Tongue (tissue), 3 donors: ENCODE measurements around the gene EIF1. TPM values are rescaled to one million over a fixed set of nuclear protein-coding genes. Genes with fewer than 3 reads are reported as not detected.

Experiments used
- DNase-seq: peaks from one replicate; pipeline ENCODE4 v3.0.0-alpha.2; 2015
- small RNA-seq: library from RNA; depleted of rRNA; stranded (forward); fragments of <200 nt; gene quantifications from one replicate; pipeline ENCODE3, GENCODE V24; 2014; ENCODE audit warnings: low replicate concordance
- total RNA-seq: library from RNA; depleted of rRNA; stranded (reverse); fragments of >200 nt; gene quantifications from one replicate; pipeline ENCODE4 v1.2.3, GENCODE V29; 2014

The EIF1 gene
- total RNA-seq, 1 donor from 2014 or later, result 261 TPM

DNA sequence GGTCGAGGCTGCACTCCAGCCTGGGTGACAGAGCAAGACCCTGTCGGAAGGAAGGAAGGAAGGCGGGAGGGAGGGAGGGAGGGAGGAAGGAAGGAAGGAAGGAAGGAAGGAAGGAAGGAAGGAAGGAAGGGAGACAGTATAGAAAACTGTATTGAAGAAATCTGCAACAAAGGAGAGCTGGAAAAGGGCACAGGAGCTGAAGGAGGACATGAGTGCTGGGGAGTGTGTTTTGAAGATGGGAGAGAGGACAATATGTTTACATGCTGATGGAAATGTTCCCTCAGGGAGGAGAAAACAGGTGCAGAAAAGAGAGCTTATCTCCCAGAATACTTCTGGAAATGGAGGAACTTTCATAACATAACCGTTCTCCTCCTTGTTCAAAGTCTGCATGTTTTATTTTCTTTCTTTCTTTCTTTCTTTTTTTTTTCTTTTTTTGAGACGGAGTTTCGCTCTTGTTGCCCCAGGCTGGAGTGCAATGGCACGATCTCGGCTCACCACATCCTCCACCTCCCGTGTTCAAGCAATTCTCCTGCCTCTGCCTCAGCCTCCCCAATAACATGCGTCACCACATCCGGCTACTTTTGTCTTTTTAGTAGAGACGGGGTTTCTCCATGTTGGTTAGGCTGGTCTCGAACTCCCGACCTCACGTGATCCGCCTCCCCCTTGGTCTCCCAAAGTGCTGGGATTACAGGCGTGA, 48.4 kb downstream of the EIF1 start:
- no peak for DNase-seq

- no peak for DNase-seq
Measured at GRCh38 chr17:41737680-41738023, 49.0 kb downstream of the EIF1 start.

- DNase-seq, result peak; percentile 89
Measured at GRCh38 chr17:41738077-41738800, 49.6 kb downstream of the EIF1 start.

DNA sequence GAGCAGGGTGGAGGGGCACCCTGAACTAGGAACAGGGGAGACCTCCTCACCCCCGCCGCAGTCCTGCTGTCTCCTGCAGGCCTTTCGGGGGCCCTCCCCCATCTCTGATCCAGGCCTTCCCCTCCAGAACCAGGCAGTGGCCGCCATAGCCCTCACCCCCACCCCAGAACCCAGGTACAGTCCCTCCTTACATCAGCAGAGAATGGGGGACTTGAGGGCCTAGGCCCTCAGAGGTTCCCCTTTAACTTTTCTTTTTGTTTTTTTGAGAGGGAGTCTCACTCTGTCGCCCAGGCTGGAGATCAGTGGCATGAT, 50.1 kb downstream of the EIF1 start:
- DNase-seq, result no peak

DNA sequence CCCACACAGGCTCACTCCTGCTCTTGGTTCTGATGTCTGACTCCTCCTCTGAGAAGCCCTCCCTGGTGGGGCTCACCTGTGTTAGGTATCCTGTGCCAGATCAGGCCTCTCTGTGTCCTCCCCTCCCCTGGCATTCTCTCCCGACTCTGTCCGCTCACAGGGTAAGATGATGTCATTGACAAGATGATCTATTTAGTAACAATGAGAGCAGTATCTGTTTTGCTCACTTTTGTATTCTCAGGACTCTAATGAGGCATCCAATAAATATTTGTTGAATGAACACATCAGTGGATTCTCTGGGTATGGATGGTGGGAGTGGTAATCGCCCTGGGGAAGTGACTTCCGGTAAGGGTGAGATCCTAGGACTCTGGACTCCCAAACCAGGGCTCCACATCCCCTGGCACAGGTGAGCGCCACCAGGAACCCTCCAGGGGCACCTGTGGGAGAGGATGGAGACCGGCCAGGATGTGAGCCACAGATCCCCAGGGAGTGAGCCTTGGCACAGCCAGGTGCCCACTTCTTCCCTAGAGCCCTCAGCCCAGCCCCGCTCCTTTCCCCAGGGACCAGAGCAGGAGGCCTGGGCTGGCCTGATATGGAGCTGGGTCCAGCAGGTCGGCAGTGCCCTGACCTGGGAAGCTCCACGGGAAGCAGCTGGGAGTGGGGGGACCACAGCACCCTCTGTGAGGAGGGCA, 51.1 kb downstream of the EIF1 start:
- no peak for DNase-seq

GRCh38 chr17:41740506-41740905, 51.8 kb downstream of the EIF1 start:
- no peak for DNase-seq

DNA sequence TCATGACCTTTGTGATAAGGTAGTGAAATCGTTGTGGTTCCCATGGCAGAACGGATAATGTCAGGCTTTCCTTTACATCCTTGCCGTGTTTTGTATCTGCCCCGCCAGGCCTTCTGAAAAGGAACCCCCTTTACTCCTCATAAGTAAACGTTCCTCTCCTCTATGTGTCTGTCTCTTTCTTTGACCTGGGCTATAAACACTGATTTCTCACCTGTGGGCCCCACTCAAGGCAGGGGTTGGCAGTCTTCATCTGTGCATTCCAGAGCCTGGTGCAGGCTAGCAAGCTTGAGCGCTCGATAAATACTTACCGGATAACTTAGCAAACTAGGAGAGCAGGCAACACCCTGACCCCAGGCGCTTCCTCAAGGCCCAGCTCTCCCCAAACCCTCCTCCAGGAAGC, 53.0 kb downstream of the EIF1 start:
- no peak for DNase-seq

Small RNAs within 50 kb of the gene (small RNA-seq; reads per million reads assigned to genes)
- gene RN7SL399P (not detected), gene RNA5SP442 (0.39 reads per million, percentile 64 among the genes with 10 or more reads in this experiment)

Other genes with a start within 250 kb of the EIF1 start
- gene KRT38, start 247.9 kb upstream of the EIF1 start, total RNA-seq, result not detected
- gene KRT32, start 221.5 kb upstream of the EIF1 start, total RNA-seq, result not detected
- not detected for gene KRT35, start 207.7 kb upstream of the EIF1 start, total RNA-seq
- not detected for gene KRT36, start 199.0 kb upstream of the EIF1 start, total RNA-seq
- gene KRT13, start 183.3 kb upstream of the EIF1 start, total RNA-seq, result 1,847 TPM
- gene KRT15, start 170.0 kb upstream of the EIF1 start, total RNA-seq, result 633 TPM
- 248 TPM for gene KRT19, start 160.6 kb upstream of the EIF1 start, total RNA-seq
- gene KRT9, start 116.8 kb upstream of the EIF1 start, total RNA-seq, result not detected
- 738 TPM for gene KRT14, start 102.0 kb upstream of the EIF1 start, total RNA-seq
- gene KRT16, start 76.1 kb upstream of the EIF1 start, total RNA-seq, result 52.3 TPM
- gene KRT17, start 64.3 kb upstream of the EIF1 start, total RNA-seq, result 253 TPM
- not detected for gene GAST, start 23.4 kb downstream of the EIF1 start, total RNA-seq
- gene HAP1, start 45.8 kb downstream of the EIF1 start, total RNA-seq, result 0.41 TPM
- gene JUP, start 97.8 kb downstream of the EIF1 start, total RNA-seq, result 194 TPM
- 40.8 TPM for gene P3H4, start 123.1 kb downstream of the EIF1 start, total RNA-seq
- 84.5 TPM for gene FKBP10, start 124.1 kb downstream of the EIF1 start, total RNA-seq
- 42.7 TPM for gene NT5C3B, start 147.3 kb downstream of the EIF1 start, total RNA-seq
- gene KLHL10, start 148.9 kb downstream of the EIF1 start, total RNA-seq, result 0.41 TPM
- gene KLHL11, start 176.5 kb downstream of the EIF1 start, total RNA-seq, result 30.0 TPM
- 58.4 TPM for gene ACLY, start 230.1 kb downstream of the EIF1 start, total RNA-seq
- gene ODAD4, start 241.7 kb downstream of the EIF1 start, total RNA-seq, result not detected